ENCODE measurements around the gene ERRFI1.

Gene ERRFI1

GRCh38 chr1:7992885-7993284 lies 33.2 kb downstream of the ERRFI1 start:
- DNase-seq (ENCODE audit: low spot score), result no peak
- Mint-ChIP-seq H3K36me3 (ENCODE audit: low read depth) (peaks cover 9% of the 10 kb centered on the region), H3K27ac (no peak overlapping the region), H3K4me3 (no peak overlapping the region), H3K4me1 (ENCODE audit: low read depth) (no peaks in the 10 kb centered on the region), H3K9me3 (no peaks in the 10 kb centered on the region), H3K27me3 (ENCODE audit: low read depth) (no peaks in the 10 kb centered on the region)

- H3K4me3 Mint-ChIP-seq, result no peak overlapping the region
- peaks cover 9% of the 10 kb centered on the region for H3K36me3 Mint-ChIP-seq (ENCODE audit: low read depth)
- H3K27me3 Mint-ChIP-seq (ENCODE audit: low read depth), result no peaks in the 10 kb centered on the region
- no peak for DNase-seq (ENCODE audit: low spot score)
- no peaks in the 10 kb centered on the region for H3K9me3 Mint-ChIP-seq
- no peak overlapping the region for H3K27ac Mint-ChIP-seq
- no peaks in the 10 kb centered on the region for H3K4me1 Mint-ChIP-seq (ENCODE audit: low read depth)
These were observed 34.3 kb downstream of the ERRFI1 start for GRCh38 chr1:7991504-7992440.

DNA sequence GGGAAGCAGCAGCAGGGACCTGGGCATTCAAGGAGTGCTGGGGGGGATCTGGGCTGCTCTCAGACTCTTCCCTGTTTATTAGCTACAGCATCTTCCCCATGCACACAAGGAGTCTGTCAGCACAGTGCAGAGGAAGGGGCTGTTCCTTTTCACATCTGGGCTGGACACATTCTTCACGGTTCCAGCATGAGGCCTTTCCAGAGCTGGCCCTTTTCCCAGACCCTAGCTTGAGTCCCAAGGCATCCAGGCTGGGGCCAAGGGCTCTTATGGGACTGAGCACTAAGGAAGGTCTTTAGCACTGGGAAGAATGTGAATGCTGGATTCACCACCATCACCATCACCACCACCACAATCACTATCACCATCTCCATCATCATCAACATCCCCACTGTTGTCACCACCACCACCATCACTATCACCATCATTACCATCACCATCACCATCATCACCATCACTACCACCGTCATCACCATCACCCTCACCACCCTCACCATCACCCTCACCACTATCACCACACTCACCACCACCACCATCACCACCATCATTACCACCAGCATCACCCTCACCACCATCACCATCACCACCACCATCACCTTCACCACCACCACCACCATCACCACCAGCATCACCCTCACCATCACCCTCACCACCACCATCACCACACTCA lies 36.2 kb downstream of the ERRFI1 start:
- H3K4me1 Mint-ChIP-seq (ENCODE audit: low read depth), result no peaks in the 10 kb centered on the region
- H3K36me3 Mint-ChIP-seq (ENCODE audit: low read depth), result peaks cover 19% of the 10 kb centered on the region
- no peak overlapping the region for H3K4me3 Mint-ChIP-seq
- H3K27ac Mint-ChIP-seq, result no peak overlapping the region
- no peak for DNase-seq (ENCODE audit: low spot score)
- H3K27me3 Mint-ChIP-seq (ENCODE audit: low read depth), result no peaks in the 10 kb centered on the region
- H3K9me3 Mint-ChIP-seq, result no peaks in the 10 kb centered on the region

DNA sequence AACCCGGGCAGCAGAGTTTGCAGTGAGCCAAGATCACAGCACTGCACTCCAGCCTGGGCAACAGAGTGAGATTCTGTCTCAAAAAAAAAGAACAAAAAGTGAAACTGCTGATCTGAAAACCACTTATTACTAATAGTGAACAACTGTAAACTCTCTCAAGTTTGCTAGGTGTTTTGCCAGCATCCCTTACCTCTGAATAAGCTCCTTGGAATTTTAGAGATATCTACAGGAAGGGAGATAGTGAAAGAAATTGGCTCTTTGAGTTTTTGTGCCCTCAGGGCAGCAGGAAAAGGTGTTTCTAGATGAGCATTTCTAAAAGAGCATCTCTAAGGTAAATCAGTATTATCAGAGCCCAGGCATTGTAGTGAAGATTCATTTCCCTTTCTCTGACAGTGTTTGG lies 37.5 kb downstream of the ERRFI1 start:
- Mint-ChIP-seq H3K27me3 (ENCODE audit: low read depth) (no peaks in the 10 kb centered on the region), H3K4me1 (ENCODE audit: low read depth) (no peaks in the 10 kb centered on the region), H3K9me3 (no peaks in the 10 kb centered on the region), H3K4me3 (no peak overlapping the region), H3K36me3 (ENCODE audit: low read depth) (peaks cover 22% of the 10 kb centered on the region), H3K27ac (no peak overlapping the region)
- DNase-seq (ENCODE audit: low spot score), result no peak

GRCh38 chr1:7987528-7987927 lies 38.6 kb downstream of the ERRFI1 start:
- H3K9me3 Mint-ChIP-seq, result no peaks in the 10 kb centered on the region
- DNase-seq (ENCODE audit: low spot score), result no peak
- peaks cover 27% of the 10 kb centered on the region for H3K36me3 Mint-ChIP-seq (ENCODE audit: low read depth)
- H3K4me1 Mint-ChIP-seq (ENCODE audit: low read depth), result peaks cover 3% of the 10 kb centered on the region
- no peak overlapping the region for H3K4me3 Mint-ChIP-seq
- H3K27me3 Mint-ChIP-seq (ENCODE audit: low read depth), result no peaks in the 10 kb centered on the region
- H3K27ac Mint-ChIP-seq, result no peak overlapping the region

DNA sequence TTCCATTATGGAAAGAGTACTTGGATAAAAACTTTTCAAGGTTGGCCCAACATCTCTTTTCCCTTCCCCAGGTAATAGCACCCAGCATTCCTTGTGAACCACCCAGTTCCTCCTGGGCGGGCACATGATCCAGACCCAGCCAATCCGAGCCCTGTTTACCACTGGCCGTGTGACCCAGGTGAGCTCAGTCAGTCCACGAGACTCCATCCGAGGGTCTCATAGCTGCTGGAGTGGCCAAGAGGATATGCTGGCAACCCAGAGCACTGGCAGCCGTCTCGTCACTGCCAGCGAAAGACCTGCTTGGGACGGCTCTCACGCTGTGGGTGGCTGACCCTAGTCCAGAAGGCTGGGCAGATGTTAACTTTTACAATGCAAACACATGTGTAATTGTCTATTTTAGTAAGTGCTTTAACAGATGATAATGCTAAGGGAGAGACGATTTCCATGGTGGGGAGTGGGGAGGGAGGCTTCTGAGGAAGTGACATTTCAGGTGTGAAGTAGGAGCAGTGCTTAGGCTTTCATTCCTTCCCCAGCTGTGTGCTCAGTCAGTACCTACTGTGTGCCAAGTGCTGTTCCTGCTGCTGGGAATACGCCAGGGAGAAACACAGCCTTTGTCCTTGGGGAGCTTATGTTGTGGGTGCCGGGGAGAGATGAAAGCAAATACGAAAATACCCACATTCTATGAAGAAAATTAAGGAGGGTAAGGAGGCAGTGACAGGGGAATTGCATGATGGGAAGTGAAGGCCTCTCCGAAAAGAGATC lies 40.1 kb downstream of the ERRFI1 start:
- H3K27ac Mint-ChIP-seq, result peak overlapping the region; percentile 5
- H3K27me3 Mint-ChIP-seq (ENCODE audit: low read depth), result no peaks in the 10 kb centered on the region
- no peak overlapping the region for H3K4me3 Mint-ChIP-seq
- no peak for DNase-seq (ENCODE audit: low spot score)
- peaks cover 6% of the 10 kb centered on the region for H3K4me1 Mint-ChIP-seq (ENCODE audit: low read depth)
- no peaks in the 10 kb centered on the region for H3K9me3 Mint-ChIP-seq
- peaks cover 33% of the 10 kb centered on the region for H3K36me3 Mint-ChIP-seq (ENCODE audit: low read depth)

GRCh38 chr1:7984811-7985210 lies 41.3 kb downstream of the ERRFI1 start:
- H3K27ac Mint-ChIP-seq, result no peak overlapping the region
- H3K36me3 Mint-ChIP-seq (ENCODE audit: low read depth), result peaks cover 27% of the 10 kb centered on the region
- H3K4me1 Mint-ChIP-seq (ENCODE audit: low read depth), result peaks cover 6% of the 10 kb centered on the region
- H3K9me3 Mint-ChIP-seq, result no peaks in the 10 kb centered on the region
- no peaks in the 10 kb centered on the region for H3K27me3 Mint-ChIP-seq (ENCODE audit: low read depth)
- no peak overlapping the region for H3K4me3 Mint-ChIP-seq
- no peak for DNase-seq (ENCODE audit: low spot score)

GRCh38 chr1:7983086-7983778 lies 42.9 kb downstream of the ERRFI1 start:
- Mint-ChIP-seq H3K4me1 (ENCODE audit: low read depth) (peaks cover 6% of the 10 kb centered on the region), H3K9me3 (no peaks in the 10 kb centered on the region), H3K27ac (no peak overlapping the region), H3K36me3 (ENCODE audit: low read depth) (peaks cover 33% of the 10 kb centered on the region), H3K27me3 (ENCODE audit: low read depth) (no peaks in the 10 kb centered on the region), H3K4me3 (no peak overlapping the region)
- no peak for DNase-seq (ENCODE audit: low spot score)

GRCh38 chr1:7980984-7981383 lies 45.1 kb downstream of the ERRFI1 start:
- peaks cover 6% of the 10 kb centered on the region for H3K4me1 Mint-ChIP-seq (ENCODE audit: low read depth)
- H3K36me3 Mint-ChIP-seq (ENCODE audit: low read depth), result peaks cover 31% of the 10 kb centered on the region
- no peak overlapping the region for H3K27ac Mint-ChIP-seq
- H3K27me3 Mint-ChIP-seq (ENCODE audit: low read depth), result no peaks in the 10 kb centered on the region
- DNase-seq (ENCODE audit: low spot score), result no peak
- no peaks in the 10 kb centered on the region for H3K9me3 Mint-ChIP-seq
- H3K4me3 Mint-ChIP-seq, result no peak overlapping the region

DNA sequence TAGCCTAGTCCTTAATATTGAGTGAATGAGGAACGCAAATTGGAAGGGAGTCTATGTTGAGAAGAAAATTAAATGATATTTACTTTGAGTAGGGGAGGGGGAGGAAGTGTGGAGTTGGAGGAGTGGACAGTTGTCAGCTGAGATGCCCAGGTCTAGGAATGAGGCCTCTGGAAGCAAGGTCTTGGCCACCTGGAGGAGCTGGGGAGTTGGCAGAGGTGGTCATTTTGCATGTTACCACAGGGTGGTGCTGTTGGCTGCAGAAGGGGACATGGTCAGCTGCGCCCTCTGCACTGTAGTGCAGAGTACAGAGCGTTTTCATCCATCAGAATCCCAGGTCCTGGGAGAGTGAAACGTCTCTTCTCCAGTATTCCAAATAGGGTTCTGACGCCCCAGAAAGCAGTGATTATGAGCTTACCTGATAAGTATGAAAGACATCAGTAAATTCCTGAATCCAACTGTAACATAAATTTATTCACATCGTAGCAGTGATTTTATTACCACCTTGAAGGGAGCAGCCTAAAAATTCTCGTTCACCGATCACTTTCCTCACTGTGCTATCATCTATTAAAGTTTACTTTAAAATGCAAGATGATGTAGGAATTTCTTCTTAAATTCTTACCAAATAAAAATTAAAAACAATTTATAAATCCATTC lies 50.8 kb downstream of the ERRFI1 start:
- H3K27ac Mint-ChIP-seq, result no peak overlapping the region
- no peaks in the 10 kb centered on the region for H3K9me3 Mint-ChIP-seq
- no peaks in the 10 kb centered on the region for H3K4me1 Mint-ChIP-seq (ENCODE audit: low read depth)
- no peaks in the 10 kb centered on the region for H3K27me3 Mint-ChIP-seq (ENCODE audit: low read depth)
- H3K36me3 Mint-ChIP-seq (ENCODE audit: low read depth), result peaks cover 42% of the 10 kb centered on the region
- DNase-seq (ENCODE audit: low spot score), result peak; percentile 15
- no peak overlapping the region for H3K4me3 Mint-ChIP-seq

GRCh38 chr1:7973086-7973485 lies 53.0 kb downstream of the ERRFI1 start:
- Mint-ChIP-seq H3K4me1 (ENCODE audit: low read depth) (no peaks in the 10 kb centered on the region), H3K27ac (no peak overlapping the region), H3K27me3 (ENCODE audit: low read depth) (no peaks in the 10 kb centered on the region), H3K9me3 (no peaks in the 10 kb centered on the region), H3K4me3 (no peak overlapping the region), H3K36me3 (ENCODE audit: low read depth) (peaks cover 48% of the 10 kb centered on the region)
- DNase-seq (ENCODE audit: low spot score), result no peak

DNA sequence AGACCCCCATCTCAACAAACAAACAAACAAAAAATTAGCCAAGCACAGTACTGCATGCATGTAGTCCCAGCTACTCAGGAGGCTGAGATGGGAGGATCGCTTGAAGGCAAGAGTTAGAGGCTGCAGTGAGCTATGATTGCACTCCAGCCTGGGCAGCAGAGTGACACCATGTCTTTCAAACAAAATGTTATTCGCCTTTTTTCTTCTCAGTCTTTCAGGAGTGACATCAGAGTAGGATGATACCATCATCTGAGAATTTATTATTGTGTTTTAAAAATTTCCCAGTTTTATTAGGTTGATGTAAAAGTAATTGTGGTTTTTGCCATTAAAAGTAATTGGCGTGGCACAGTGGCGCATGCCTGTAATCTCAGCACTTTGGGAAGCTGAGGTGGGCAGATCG lies 53.8 kb downstream of the ERRFI1 start:
- DNase-seq (ENCODE audit: low spot score), result no peak
- H3K4me1 Mint-ChIP-seq (ENCODE audit: low read depth), result peaks cover under 1% of the 10 kb centered on the region
- H3K36me3 Mint-ChIP-seq (ENCODE audit: low read depth), result peaks cover 45% of the 10 kb centered on the region
- no peaks in the 10 kb centered on the region for H3K27me3 Mint-ChIP-seq (ENCODE audit: low read depth)
- H3K9me3 Mint-ChIP-seq, result no peaks in the 10 kb centered on the region
- H3K4me3 Mint-ChIP-seq, result no peak overlapping the region
- no peak overlapping the region for H3K27ac Mint-ChIP-seq

GRCh38 chr1:7971024-7971423 lies 55.1 kb downstream of the ERRFI1 start:
- Mint-ChIP-seq H3K4me1 (ENCODE audit: low read depth) (peaks cover 9% of the 10 kb centered on the region), H3K27ac (no peak overlapping the region), H3K4me3 (no peak overlapping the region), H3K9me3 (no peaks in the 10 kb centered on the region), H3K36me3 (ENCODE audit: low read depth) (peaks cover 53% of the 10 kb centered on the region), H3K27me3 (ENCODE audit: low read depth) (no peaks in the 10 kb centered on the region)
- DNase-seq (ENCODE audit: low spot score), result no peak
